Stimulated activated CD8-positive, alpha-beta memory T cell treated with anti-CD3 and anti-CD28 coated beads, Interleukin-2, amount 100 ng/mL, for 48 hours (primary cell): Measurements from ENCODE around the gene P4HA3.
"Not testable (repeated sequence)": the region's sequence is repeated elsewhere in the genome, so short reads cannot be mapped to it uniquely, and the experiment has no call there.

ENCODE experiments used
- DNase-seq, 2 donors: peaks; one replicate each; pipeline ENCODE4 v3.0.0-alpha.2; 2020; ENCODE audit warnings: low read depth in 2 of 2

P4HA3 gene

GRCh38 chr11:74311352-74311926, at the start of gene P4HA3:
Gene P4HA3, minus strand, starts transcription at chr11:74311640. Its CDS starts 29 bp downstream, at chr11:74311611.
- peak; percentile 50 to 59 for DNase-seq

GRCh38 chr11:74357449-74357848, 46.0 kb upstream of the P4HA3 start:
- DNase-seq: no peak

GRCh38 chr11:74355626-74356025, 44.2 kb upstream of the P4HA3 start:
- no peak for DNase-seq

- DNase-seq: no peak
Measured at GRCh38 chr11:74354036-74354435, 42.6 kb upstream of the P4HA3 start.

GRCh38 chr11:74347381-74347780, 35.9 kb upstream of the P4HA3 start:
- DNase-seq: no peak

GRCh38 chr11:74345420-74345819, 34.0 kb upstream of the P4HA3 start:
- no peak for DNase-seq

- DNase-seq: no peak
Measured at GRCh38 chr11:74341921-74342320, 30.5 kb upstream of the P4HA3 start.

- DNase-seq: no peak
Measured at GRCh38 chr11:74339619-74340018, 28.2 kb upstream of the P4HA3 start.

- DNase-seq: no peak
Measured at GRCh38 chr11:74338963-74339362, 27.5 kb upstream of the P4HA3 start.

- DNase-seq: no peak
Measured at GRCh38 chr11:74333193-74333592, 21.8 kb upstream of the P4HA3 start.

- no peak for DNase-seq
Measured at GRCh38 chr11:74332291-74332690, 20.9 kb upstream of the P4HA3 start.

- DNase-seq: not testable (repeated sequence)
Measured at GRCh38 chr11:74331000-74331399, 19.6 kb upstream of the P4HA3 start.

- no peak for DNase-seq
Measured at GRCh38 chr11:74330075-74330858, 18.8 kb upstream of the P4HA3 start.

- DNase-seq: no peak
Measured at GRCh38 chr11:74327076-74327475, 15.6 kb upstream of the P4HA3 start.

- no peak for DNase-seq
Measured at GRCh38 chr11:74326665-74327064, 15.2 kb upstream of the P4HA3 start.

GRCh38 chr11:74325649-74326645, 14.5 kb upstream of the P4HA3 start:
- no peak for DNase-seq

- DNase-seq: no peak
Measured at GRCh38 chr11:74322667-74323066, 11.2 kb upstream of the P4HA3 start.

GRCh38 chr11:74321487-74322188, 10.2 kb upstream of the P4HA3 start:
- DNase-seq: peak in 1 of 2 donors; percentile 8

GRCh38 chr11:74320538-74320937, 9.1 kb upstream of the P4HA3 start:
- no peak for DNase-seq

- no peak for DNase-seq
Measured at GRCh38 chr11:74319139-74319816, 7.8 kb upstream of the P4HA3 start.
